Activated CD8-positive, alpha-beta memory T cell treated with anti-CD3 and anti-CD28 coated beads, Interleukin-2, amount 50 U/mL, for 24 hours (primary cell): ENCODE results near the gene ADAMTSL1.

Experiments
- DNase-seq: peaks from one replicate; pipeline ENCODE4 v3.0.0-alpha.2; 2020; ENCODE audit errors: extremely low read depth

The ADAMTSL1 gene

DNA sequence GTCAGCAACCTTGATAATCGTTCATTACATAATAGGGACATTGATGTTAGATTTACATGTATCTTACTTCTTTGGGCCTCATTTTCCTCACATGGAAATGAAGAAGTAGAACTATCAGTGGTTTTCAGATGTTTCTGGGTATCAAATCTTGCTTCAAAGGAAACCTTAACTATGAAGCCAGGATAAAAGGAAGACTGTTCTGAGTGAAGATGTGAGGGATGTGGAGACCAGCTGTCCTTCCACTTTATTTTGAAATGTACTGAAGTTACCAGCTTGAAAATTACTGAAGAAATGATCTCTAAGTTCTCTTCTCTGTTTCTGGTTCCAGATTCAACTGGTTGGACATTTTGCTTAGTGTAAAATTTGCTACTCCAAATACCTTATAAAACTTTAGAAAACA lies 186.0 kb downstream of the ADAMTSL1 start:
- no peak for DNase-seq

DNA sequence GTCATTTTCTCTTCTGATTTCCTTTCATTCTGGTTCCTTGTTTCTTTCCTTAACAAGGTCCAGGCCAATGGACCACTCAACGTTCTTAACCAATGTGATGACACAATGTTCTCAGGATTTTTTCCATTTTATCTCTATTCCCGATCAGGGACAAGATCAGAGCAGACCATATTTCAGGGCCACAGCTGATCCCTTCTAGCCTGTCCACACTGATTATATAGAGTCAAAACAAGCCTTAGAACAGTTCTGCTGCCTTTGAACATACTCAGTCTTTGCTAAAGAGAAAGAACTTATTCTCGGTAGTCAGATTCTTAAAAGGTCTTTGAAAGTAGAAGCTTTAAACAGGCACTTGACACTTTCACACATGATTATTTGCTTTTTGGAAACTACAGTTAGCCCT lies 188.4 kb downstream of the ADAMTSL1 start:
- DNase-seq = no peak

DNA sequence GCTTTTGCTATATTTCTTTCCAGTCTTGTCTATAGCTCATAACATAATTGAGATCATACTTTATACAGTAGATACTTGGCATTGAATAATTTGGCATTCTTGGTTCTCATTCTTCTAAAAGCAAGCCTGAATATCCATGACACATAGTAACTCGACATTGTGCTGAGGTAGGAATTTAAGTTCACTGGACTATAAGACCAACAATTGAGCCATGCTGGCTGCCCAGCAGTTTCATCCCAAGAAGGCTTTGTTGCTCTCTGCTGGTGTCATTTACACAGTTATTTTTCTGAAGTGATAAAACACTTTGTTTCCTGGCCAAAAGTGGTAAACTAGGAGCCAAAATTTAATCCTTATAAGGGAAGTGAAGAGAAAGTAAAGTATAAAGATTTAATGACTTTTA lies 192.0 kb downstream of the ADAMTSL1 start:
- no peak for DNase-seq

DNA sequence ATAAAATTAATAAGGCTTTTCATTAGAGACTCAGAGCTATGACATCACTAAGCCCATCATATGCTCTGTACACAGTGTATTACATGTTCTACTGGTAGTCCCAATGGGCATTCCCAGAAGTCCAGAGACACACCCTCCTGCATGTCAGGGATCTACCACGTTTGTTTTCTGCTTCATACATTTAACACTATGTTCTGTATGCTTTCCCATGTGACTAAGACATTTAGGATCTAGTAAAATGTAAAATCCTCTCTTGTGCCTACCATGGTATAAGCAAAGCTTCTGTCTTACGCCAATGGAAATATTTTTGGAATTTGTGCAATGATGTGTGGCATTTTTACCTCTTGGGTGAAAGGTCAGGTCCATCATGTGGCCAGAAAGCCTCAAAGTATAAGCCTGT lies 192.4 kb downstream of the ADAMTSL1 start:
- no peak for DNase-seq

DNA sequence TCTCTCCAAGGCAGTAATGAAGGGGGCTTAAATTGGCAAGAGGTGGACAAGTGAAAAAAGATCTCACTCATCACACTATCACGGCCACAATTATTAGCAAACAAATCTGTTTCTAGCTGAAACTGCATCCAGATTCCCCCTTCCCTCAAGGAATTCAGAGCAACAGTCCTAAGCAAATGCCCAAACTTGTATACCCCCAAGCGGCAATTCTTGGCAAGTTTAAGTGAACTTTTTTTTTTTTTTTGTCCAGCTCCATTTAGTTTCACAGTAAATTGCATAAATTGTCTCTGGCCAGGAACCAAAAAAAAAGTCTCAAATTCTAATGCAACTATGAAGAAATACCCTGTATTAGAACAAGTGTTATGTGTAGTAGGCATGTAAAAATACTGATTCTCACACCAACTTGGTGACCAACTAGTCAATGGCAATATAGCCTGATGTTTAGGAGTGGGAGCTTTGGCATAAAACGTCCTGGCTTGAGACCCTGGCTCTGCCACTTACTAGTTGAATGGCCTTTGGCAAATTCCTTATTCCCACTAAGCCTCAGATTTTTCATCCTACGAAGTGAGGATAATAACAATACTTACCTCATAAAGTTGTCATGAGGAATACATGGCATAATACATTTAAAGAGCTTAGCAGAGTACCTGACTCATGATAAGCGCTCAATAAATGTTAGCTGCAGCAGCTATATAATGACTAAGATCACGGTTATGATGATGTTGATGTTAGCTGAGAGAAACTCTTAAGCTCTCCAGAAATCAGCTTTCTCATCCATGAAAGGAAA lies 193.2 kb downstream of the ADAMTSL1 start:
- DNase-seq = no peak

DNA sequence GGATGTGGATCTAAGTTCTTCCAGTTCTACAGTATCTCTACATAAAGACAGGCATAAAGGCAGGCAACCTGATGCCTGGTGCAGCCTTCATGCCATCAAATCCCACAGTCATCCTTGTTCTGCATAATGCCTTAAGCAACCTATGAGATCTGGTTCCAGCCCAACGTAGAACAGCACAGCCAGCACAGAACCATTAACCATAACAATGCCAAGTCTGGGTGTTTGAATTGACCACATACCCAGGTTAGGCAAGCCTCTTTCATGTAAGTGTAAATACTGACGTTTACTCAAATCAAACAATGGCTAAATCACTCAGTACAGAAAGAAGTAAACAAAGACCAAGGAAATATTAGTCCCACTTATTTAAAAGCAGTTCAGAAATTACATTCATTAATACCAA lies 195.0 kb downstream of the ADAMTSL1 start:
- no peak for DNase-seq

DNA sequence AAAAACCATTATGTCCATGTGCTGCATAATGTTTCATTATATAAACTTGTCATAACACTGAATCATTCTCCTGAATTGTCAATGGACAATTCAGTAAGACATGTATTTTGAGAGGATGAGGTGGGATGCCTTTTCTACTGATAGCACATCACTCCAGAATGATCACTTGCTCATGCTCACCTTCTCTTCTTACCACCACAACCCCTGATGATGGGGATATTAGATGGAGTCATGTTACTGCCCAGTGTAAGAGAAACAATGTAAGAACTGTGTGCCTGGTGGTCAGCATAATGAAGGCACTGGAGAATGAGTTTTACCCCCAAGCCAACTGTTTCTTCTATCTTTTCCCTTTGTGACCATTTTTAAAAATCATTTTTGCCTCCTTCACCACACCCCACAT lies 198.8 kb downstream of the ADAMTSL1 start:
- DNase-seq = no peak

DNA sequence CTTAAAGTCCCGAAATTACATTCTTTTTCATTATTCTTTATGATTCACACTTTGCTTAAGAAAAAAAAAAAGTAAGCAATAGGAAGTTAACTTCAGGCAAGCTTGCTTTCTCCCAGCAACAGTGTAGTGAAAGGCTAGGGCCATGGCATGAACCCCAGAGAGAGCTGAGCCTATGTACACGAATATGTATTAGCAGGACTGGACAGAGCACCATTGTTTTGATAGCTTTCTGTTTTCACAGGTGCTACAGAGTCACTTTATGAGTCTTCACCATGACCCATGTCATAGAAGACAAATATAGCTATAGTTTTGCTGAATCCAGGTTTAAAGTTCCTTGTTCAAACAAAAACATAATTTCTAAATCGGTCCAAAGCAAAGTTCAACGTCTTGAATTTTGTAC lies 199.2 kb downstream of the ADAMTSL1 start:
- DNase-seq = no peak

DNA sequence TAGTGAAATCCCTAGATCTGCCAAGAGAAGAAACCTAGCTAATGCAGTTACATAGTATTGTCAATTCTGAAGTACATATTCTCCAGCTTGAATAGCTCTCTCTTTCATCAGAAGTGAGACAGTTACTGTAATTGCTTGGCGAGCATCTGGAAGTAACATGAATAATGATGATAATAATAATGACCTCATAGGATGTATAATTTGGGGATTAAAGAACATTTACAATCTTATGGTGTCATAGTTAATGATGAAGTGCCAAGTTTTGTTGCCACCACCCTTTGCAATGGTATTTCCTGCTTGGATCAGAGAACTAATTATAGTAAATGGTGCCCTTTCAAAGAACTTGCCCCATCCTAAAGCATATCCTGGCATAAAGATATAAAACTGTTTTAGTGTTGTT lies 201.4 kb downstream of the ADAMTSL1 start:
- no peak for DNase-seq

DNA sequence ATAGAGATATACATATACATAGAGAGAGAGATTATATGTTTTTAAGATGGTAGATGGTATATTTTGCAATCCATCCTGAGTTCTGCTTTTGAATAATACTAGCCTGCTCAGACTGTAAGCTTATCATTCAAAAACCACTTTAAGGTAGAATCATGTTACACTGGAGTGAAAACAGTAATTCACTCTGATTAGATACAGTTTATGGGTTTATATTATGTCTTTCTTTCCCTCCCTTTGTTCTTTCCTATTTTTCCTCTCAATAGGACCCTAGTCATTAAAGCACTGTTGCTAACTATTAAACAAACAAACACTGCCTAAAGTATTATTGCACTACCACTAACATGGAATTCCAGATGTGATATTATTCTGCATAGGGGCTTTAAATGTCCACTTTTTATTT lies 202.0 kb downstream of the ADAMTSL1 start:
- no peak for DNase-seq

DNA sequence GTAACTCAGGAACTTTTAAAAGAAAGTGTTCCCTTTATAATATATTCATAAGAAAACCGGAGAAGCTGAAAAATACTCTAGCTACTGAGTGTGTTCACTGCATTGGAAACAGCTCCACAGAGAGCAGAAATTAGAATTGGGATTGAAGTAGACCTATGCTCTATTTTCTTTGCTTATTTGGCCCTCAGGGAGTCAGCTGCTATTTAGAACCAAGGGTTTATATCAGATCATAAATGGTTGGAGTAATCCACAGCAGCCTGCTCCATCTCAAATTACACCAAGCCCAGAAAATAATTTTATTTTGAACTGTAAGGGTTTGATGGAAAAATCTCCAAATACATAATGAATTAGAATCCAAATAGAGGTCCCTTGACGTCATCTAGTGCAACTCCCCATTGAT lies 202.6 kb downstream of the ADAMTSL1 start:
- DNase-seq = no peak

DNA sequence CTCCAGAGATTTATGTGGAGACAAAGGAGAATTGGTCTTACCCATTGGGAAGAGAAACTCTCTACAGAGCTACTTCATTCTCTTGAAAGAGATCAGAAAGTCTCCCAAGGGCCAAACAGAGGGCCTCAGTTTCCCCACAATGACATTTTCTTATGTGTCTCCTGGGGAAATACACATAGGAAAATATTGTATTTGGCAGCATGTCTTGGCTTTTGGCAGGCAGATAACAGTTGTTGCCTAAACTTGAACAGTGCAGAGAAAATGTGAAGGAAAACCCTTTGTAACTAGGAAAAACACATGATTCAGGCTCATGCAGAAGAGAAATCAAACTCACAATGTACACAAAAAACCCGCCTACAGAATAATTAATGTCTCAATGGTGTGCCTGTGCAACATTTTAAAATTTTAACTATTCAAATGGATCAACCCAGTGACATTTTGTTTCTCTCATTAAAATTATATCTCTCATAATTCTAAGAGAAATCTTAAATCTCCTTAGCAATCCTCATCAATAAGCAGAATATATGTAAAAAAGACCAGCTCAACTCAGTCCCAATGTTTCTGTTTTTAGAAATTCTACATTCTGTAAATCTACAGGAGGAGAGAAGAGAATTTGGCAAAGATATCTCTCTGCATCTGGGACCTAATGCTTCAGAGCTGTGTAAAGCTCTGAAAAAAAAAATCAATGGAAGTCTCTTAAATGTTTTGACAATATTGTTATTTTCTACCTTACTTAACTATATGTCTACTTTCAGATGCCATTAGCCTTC lies 205.1 kb downstream of the ADAMTSL1 start:
- DNase-seq = no peak

DNA sequence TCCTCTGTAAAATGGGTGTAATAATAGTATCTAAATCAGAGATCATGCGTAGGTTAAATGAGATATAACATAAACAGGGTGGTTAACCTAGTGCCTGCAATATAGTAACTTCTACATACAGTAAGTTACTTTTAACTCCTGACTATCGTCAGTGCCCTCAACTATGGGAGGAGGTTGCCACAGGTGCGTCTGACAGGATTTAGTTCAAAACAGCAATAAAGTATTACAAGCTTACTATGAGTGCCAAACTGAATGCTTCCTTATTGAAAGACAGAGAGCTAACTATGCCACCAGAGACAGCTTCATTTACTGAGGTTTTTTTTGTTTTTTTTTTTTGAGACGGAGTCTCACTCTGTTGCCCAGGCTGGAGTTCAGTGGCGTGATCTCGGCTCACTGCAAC lies 209.0 kb downstream of the ADAMTSL1 start:
- no peak for DNase-seq

DNA sequence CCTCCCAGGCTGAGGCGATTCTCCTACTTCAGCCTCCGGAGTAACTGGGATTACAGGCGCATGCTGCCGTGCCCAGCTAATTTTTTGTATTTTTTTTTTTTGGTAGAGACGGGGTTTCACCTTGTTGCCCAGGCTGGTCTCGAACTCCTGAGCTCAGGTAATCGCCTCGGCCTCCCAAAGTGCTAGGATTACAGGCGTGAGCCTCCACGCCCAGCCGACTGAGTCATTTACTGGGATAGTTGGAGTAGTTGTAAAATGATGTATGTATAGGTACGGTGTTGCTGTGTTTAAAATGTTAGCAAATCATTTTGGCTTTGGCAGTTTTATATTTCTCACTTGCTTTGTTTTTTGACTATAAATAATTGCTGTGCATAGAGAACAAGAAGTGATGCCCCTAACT lies 209.4 kb downstream of the ADAMTSL1 start:
- DNase-seq = no peak

DNA sequence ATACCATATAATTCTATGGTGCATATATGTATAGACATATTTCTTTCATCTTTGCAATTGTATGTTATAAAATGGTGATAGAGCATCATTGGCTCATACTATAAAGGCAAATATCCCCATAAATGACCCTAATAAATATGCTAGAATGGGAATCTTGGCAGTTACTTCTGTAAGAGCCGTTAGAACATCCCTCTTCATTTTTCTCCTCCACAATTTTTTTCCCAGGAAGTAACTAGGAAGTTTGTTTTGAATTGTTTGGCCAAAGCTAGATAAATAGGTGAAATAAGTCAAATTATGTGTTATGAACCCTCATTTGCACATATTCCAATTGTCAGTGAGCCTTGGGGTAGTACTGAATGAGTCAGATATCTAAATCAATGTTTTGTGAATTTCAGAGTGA lies 209.9 kb downstream of the ADAMTSL1 start:
- no peak for DNase-seq

DNA sequence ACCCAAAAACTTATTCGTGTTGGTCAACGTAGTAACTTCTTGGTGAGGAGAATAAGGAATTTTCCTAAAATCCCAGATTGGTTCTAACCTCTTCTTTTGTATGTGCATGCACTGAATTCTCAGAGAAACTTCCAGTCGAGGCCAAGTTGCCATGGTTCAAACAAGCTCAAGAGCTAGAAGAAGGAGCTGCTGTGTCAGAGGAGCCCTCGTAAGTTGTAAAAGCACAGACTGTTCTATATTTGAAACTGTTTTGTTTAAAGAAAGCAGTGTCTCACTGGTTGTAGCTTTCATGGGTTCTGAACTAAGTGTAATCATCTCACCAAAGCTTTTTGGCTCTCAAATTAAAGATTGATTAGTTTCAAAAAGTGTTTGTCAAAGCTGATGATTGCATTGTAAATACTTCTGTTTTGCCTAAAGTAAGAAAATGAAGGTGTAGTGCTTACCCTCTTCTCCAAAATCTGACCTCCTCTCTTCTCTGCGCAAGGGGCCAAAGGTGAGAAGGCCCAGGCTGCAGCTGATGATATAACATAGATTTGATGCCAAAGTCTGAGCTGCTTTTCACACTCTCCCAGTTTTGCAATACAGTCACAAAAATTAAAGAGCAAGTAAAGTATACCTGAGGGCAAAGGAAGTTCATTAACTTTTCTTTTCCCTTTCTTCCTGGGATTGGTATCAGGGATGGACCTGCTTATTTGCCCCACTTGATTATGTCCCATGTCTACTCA lies 210.8 kb downstream of the ADAMTSL1 start:
- DNase-seq = no peak

DNA sequence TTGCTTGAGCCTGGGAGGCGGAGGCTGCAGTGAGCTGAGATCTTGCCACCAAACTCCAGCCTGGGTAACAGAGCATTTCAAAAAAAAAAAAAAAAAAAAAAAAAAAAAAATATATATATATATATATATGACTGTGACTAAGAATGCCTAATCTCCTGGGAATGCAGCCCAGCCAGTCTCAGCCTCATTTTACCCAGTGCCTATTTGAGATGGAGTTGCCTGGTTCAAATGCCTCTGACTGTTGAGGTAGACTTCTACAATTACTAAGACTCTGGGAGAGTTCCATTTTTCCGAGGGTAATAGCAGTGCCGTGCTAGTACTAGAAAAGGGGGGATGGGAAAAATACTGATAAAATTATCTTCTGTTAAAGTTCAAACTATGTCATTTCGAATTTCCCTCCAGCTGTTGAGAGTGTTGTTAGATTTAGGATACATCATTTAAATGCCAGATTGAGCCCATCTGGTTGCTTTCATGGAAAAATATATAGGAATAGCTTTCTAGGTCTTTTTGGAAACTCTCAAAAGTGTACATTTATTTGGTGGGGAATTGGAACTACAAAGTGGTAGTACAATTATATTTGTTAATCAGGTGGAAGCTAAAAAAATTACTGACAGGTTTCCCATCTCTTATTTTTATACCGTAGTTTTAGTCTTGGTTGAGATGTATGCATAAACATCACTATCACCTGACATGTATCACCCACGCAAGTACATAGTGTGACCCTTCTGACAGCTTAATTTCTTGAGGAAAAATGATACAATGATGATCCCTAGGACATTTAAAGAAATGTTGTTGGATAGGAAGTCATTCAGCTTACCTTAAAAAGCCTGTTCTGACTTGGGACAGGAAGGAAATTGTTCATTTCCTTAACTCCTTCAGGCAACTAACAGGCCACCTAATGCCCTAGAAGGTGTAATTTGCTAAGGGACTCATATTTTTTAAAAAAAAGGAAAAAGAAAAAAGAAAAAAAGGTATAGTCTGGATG lies 214.9 kb downstream of the ADAMTSL1 start:
- no peak for DNase-seq

DNA sequence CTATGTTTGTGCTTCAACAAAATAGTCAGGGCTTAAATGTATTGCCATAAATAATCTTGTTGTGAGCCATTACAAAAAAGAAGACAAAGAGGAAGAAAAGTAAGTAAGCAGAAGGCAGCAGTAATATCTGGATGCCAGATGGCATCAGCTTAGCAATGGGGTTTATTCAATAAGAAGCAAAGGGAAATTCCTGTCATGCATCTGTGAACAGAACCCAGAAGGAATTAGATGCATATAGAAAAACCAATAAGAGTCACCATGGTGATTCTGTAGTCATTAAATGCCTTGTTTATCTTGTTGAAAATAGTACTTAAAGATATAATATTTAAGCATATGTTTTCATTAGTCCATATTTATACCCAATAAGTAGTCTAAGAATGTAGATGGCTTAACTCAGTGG lies 216.0 kb downstream of the ADAMTSL1 start:
- DNase-seq = no peak

DNA sequence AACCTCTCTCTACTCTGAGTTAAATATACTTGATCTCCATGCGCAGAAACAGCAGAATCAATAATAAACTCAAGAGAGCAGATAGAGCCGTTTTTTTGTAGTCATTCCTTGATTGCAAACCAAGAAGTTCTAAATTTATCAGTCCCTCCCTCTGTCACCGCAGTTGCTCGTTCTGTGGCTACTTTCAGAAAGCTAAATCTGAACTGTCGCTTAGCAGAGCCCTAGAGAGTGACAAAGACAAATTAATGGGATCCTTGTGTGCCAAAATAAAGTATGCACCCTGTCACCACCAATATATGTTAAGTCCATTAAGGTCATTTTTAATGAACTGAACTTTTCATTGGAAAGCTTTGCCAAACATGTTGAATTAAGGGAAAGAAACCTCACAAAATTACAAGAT lies 218.3 kb downstream of the ADAMTSL1 start:
- no peak for DNase-seq

DNA sequence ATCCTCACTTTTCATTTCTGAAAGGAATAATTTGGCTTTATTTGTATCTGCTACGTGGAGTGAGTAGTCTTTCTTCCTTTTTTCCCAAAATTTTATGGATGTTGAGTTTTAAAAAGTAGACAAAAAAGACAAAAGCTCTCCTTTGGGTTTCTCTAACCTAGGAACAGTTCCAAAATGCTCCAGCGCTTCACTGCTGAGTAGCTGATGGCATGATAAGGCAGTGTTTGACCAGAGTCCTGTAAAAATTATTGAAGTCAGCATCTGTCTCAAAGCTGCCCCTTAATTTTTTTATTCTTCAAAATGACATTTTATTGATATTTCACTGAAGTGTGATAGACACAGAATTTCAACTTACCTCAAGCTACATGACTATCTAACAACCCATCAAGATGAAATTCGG lies 219.0 kb downstream of the ADAMTSL1 start:
- DNase-seq = no peak

DNA sequence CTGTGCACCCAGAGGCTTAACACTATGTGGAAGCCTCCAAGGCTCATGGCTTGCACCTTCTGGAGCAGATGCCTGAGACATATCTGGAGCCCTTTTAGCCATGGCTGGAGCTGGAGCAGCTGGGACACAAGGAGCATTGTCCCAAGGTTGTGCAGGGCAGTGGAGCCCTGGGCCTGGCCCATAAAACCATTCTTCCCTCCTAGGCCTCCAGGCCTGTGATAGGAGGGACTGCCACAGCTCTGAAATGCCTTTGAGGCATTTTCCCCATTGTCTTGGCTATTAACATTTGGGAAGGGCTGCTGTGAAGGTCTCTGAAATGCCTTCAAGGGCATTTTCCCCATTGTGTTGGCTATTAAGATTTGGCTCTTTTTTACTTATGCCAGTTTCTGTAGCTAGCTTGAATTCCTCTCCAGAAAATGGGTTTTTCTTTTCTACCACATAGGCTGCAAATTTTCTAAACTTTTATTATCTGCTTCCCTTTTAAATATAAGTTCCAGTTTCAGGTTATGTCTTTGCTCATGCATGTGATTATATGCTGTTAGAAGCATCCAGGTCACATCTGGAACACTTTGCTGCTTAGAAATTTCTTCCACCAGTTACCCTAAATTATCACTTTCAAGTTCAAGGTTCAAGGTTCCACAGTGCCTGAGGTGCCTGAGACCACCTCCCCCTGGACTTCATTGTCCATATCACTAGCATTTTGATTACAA lies 221.2 kb downstream of the ADAMTSL1 start:
- no peak for DNase-seq
